Ovary (tissue), 3 donors: ENCODE data around the gene E2F4.

Experiments
- EP300 ChIP-seq: sonication (generic); formaldehyde crosslinking; IDR thresholded peaks from one replicate; pipeline ENCODE4 v1.6.1; 2017; ENCODE audit warnings: antibody characterized with exemption
- POLR2A ChIP-seq: fragments of 450-650 bp; IDR thresholded peaks from one replicate; pipeline ENCODE4 v1.6.1; 2017; ENCODE audit warnings: antibody characterized with exemption, mild to moderate bottlenecking, moderate library complexity
- TF ChIP-seq, protein P1 (sequence below), 3 donors: fragments of 450-650 bp in 2 of 3; fragments of 200-600 bp in 1 of 3; IDR thresholded peaks; one replicate each; pipeline versions ENCODE4 v1.5.1 to v1.8.0; 2016 to 2022; ENCODE audit warnings: antibody characterized with exemption in 3 of 3, mild to moderate bottlenecking in 1 of 3
- donor health status: DM: no; HTN: no; CAD: no.

DNA sequence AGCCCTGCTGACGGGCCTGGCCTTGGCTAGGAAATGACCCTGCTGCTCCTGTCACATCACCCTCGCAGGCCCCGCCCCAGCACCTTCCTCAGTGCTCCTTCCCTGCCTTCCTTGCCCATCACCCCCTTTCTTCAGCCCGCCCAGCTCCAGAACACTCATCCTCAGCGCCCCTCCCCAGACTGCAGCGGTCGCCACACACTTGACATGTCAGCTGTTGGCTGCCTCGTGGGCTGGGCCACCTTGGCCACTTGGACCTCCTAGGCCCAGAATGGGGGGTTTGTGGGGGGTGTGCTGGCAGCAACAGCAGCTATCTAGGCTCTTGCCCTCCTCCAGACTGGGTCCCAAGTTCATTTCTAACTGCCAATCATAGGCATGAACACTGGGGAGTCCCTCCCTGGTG lies 17.6 kb downstream of the E2F4 start:
- no peak for TF ChIP-seq POLR2A
- TF ChIP-seq, protein P1, sequence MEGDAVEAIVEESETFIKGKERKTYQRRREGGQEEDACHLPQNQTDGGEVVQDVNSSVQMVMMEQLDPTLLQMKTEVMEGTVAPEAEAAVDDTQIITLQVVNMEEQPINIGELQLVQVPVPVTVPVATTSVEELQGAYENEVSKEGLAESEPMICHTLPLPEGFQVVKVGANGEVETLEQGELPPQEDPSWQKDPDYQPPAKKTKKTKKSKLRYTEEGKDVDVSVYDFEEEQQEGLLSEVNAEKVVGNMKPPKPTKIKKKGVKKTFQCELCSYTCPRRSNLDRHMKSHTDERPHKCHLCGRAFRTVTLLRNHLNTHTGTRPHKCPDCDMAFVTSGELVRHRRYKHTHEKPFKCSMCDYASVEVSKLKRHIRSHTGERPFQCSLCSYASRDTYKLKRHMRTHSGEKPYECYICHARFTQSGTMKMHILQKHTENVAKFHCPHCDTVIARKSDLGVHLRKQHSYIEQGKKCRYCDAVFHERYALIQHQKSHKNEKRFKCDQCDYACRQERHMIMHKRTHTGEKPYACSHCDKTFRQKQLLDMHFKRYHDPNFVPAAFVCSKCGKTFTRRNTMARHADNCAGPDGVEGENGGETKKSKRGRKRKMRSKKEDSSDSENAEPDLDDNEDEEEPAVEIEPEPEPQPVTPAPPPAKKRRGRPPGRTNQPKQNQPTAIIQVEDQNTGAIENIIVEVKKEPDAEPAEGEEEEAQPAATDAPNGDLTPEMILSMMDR (IDR thresholded peaks at IDR 0.05), result no peak
- TF ChIP-seq EP300, result no peak
